GM12878 (cell line): ENCODE measurements around the gene TNRC18. TPM values are rescaled to one million over a fixed set of nuclear protein-coding genes. Genes with fewer than 3 reads are reported as not detected.

Experiments
- ATAC-seq: fragments of 200-7000 bp; cut with Tn5 transposase; 3 replicates; pipeline ENCODE4 v1.9.1; 2020; ENCODE audit warnings: mild to moderate bottlenecking, moderate library complexity
- BruUV-seq: library from RNA; stranded (reverse); fragments of 400-500 nt; replicated peaks from 2 replicates; lab custom pipeline; 2021; lab: Mats Ljungman, UMichigan
- CTCF ChIA-PET: fragments of 300-600 bp; sonication (Branson Sonifier 250); formaldehyde crosslinking; extraction: SDS; loops from one replicate; lab custom pipeline; 2021; ENCODE audit warnings: inconsistent platforms; lab: Yijun Ruan, JAX
- POLR2A ChIA-PET: fragments of 350-600 bp; formaldehyde crosslinking; extraction: SDS; loops from one replicate; lab custom pipeline; 2021; ENCODE audit warnings: inconsistent platforms; lab: Charles Lee
- RAD21 ChIA-PET: fragments of 300-600 bp; sonication (Branson Sonifier 250); formaldehyde crosslinking; loops from one replicate; lab custom pipeline; 2023; ENCODE audit warnings: antibody characterized with exemption; ENCODE audit not compliant: unreplicated experiment; lab: Charles Lee
- SMC1A ChIA-PET: fragments of 300-600 bp; sonication (Branson Sonifier 250); formaldehyde crosslinking; loops from one replicate; lab custom pipeline; 2023; ENCODE audit not compliant: unreplicated experiment, uncharacterized antibody; lab: Charles Lee
- DNase-seq: peaks from one replicate; pipeline ENCODE4 v3.0.0-alpha.2; 2011; ENCODE audit warnings: low read depth, low spot score
- FAIRE-seq: peaks from 3 replicates; lab custom pipeline; 2011; peaks lifted over from hg19 to GRCh38; lab: Jason Lieb, UNC
- H2AFZ ChIP-seq: 2 replicates; pipeline ENCODE4 v1.6.0; 2011; ENCODE audit warnings: low read depth, low read length, control low read depth; ENCODE audit not compliant: control insufficient read depth
- H3K27ac ChIP-seq: 2 replicates; pipeline ENCODE4 v1.5.1; 2011; ENCODE audit warnings: control low read depth; ENCODE audit not compliant: control insufficient read depth, insufficient read depth
- H3K27me3 ChIP-seq, 2 experiments: replicated peaks in 1 of 2; 2 replicates each; pipeline versions ENCODE4 v1.6.0 to v1.6.1; 2011; ENCODE audit warnings: low read length in 1 of 2; ENCODE audit not compliant: control insufficient read depth in 2 of 2, insufficient read depth in 2 of 2
- H3K36me3 ChIP-seq, 2 experiments: 2 replicates each; pipeline ENCODE4 v1.5.1; 2011; ENCODE audit warnings: low read length in 1 of 2; ENCODE audit not compliant: control insufficient read depth in 2 of 2, insufficient read depth in 2 of 2
- H3K4me1 ChIP-seq: 2 replicates; pipeline ENCODE4 v1.6.1; 2011; ENCODE audit warnings: mild to moderate bottlenecking, low read length, moderate library complexity, mixed read lengths; ENCODE audit not compliant: control insufficient read depth, insufficient read depth
- H3K4me2 ChIP-seq: 2 replicates; pipeline ENCODE4 v1.6.0; 2011; ENCODE audit warnings: control low read depth; ENCODE audit not compliant: control insufficient read depth, insufficient read depth
- H3K4me3 ChIP-seq: fragments of 200-600 bp; sonication (generic); 2 replicates; pipeline ENCODE4 v1.5.1; 2016
- H3K79me2 ChIP-seq: 2 replicates; pipeline ENCODE4 v1.6.0; 2011; ENCODE audit warnings: low read length; ENCODE audit not compliant: control insufficient read depth, insufficient read depth
- H3K9ac ChIP-seq: 2 replicates; pipeline ENCODE4 v1.8.0; 2011; ENCODE audit warnings: low read length, control low read depth, mixed read lengths; ENCODE audit not compliant: control insufficient read depth, insufficient read depth
- H3K9me3 ChIP-seq: replicated peaks from 3 replicates; pipeline ENCODE4 v1.5.1; 2011; ENCODE audit warnings: mild to moderate bottlenecking, low read length; ENCODE audit not compliant: control insufficient read depth, insufficient read depth
- H4K20me1 ChIP-seq: 2 replicates; pipeline ENCODE4 v1.6.0; 2011; ENCODE audit not compliant: control insufficient read depth, insufficient read depth
- ATF7 ChIP-seq: fragments of 450-650 bp; IDR thresholded peaks from 2 replicates; pipeline ENCODE4 v1.6.1; 2016; ENCODE audit warnings: low read depth, mild to moderate bottlenecking
- BCL11A ChIP-seq: IDR thresholded peaks from 2 replicates; pipeline ENCODE4 v1.6.1; 2011; ENCODE audit warnings: low read depth, low read length
- BCLAF1 ChIP-seq: fragments of 450-650 bp; IDR thresholded peaks from 2 replicates; pipeline ENCODE4 v1.6.1; 2017; ENCODE audit warnings: antibody characterized with exemption, mild to moderate bottlenecking, moderate library complexity
- BHLHE40 ChIP-seq, 2 experiments: fragments of 450-650 bp in 1 of 2; IDR thresholded peaks; 2 replicates each; pipeline ENCODE4 v1.6.1; 2011 to 2017; ENCODE audit warnings: low read depth in 2 of 2, borderline replicate concordance in 1 of 2, improper control_type of control experiment in 1 of 2, low read length in 1 of 2, mild to moderate bottlenecking in 1 of 2
- EP300 ChIP-seq, 2 experiments: fragments of 150-350 bp in 1 of 2; IDR thresholded peaks; 2 replicates each; pipeline ENCODE4 v1.6.1; 2011 to 2012; ENCODE audit warnings: low read depth in 2 of 2, low read length in 2 of 2, borderline replicate concordance in 1 of 2, improper control_type of control experiment in 1 of 2, inconsistent platforms in 1 of 2; ENCODE audit not compliant: control insufficient read depth in 1 of 2
- FOXK2 ChIP-seq: fragments of 450-650 bp; IDR thresholded peaks from 2 replicates; pipeline ENCODE4 v1.6.1; 2017; ENCODE audit warnings: mild to moderate bottlenecking, moderate library complexity
- HDGF ChIP-seq: fragments of 450-650 bp; IDR thresholded peaks from 2 replicates; pipeline ENCODE4 v1.6.1; 2016; ENCODE audit warnings: antibody characterized with exemption
- NBN ChIP-seq: fragments of 450-650 bp; IDR thresholded peaks from 2 replicates; pipeline ENCODE4 v1.6.1; 2016
- SUPT20H ChIP-seq: IDR thresholded peaks from 2 replicates; pipeline ENCODE4 v1.6.1; 2011; ENCODE audit warnings: low read depth, mild to moderate bottlenecking, low read length, moderate library complexity, borderline replicate concordance; ENCODE audit not compliant: control insufficient read depth
- TAF1 ChIP-seq: IDR thresholded peaks from 2 replicates; pipeline ENCODE4 v1.6.1; 2011; ENCODE audit warnings: mild to moderate bottlenecking, low read depth, low read length, borderline replicate concordance
- TCF3 ChIP-seq: IDR thresholded peaks from 2 replicates; pipeline ENCODE4 v1.6.1; 2012; ENCODE audit warnings: low read depth, mild to moderate bottlenecking, low read length, borderline replicate concordance; ENCODE audit not compliant: insufficient read depth
- ZBTB4 ChIP-seq: fragments of 450-650 bp; formaldehyde crosslinking; IDR thresholded peaks from 2 replicates; pipeline ENCODE4 v1.4.0; 2022; ENCODE audit warnings: mild to moderate bottlenecking, moderate library complexity
- ZNF217 ChIP-seq: fragments of 450-650 bp; IDR thresholded peaks from 2 replicates; pipeline ENCODE4 v1.6.1; 2017; ENCODE audit warnings: antibody characterized with exemption, mild to moderate bottlenecking
- ZNF274 ChIP-seq: IDR thresholded peaks from one replicate; pipeline ENCODE4 v1.8.0; 2011; ENCODE audit not compliant: insufficient read length, insufficient read depth
- ZZZ3 ChIP-seq: IDR thresholded peaks from 2 replicates; pipeline ENCODE4 v1.6.1; 2011; ENCODE audit warnings: low read depth; ENCODE audit not compliant: control insufficient read depth, insufficient read length
- WGBS: methylation state at CpG from one replicate; pipeline ENCODE4 v1.1.6; 2016; ENCODE audit warnings: low lambda C conversion rate; ENCODE audit not compliant: insufficient replicate concordance, insufficient coverage; ENCODE audit errors: missing lambda C conversion rate; 5-methylcytosine and 5-hydroxymethylcytosine counted together
- in situ Hi-C: fragments of 300-500 bp; cut with MboI; formaldehyde crosslinking; loops from 9 replicates; pipeline ENCODE4 v1.14.3; 2018; ENCODE audit warnings: mixed read lengths
- intact Hi-C: fragments of 100-400 bp; cut with micrococcal nuclease; formaldehyde crosslinking; loops from one replicate; pipeline ENCODE4 v1.14.2; 2022; ENCODE audit not compliant: unreplicated experiment
- polyA plus RNA-seq, 11 experiments: library from polyadenylated mRNA; depleted of rRNA in 4 of 11; unstranded in 6 of 11; stranded (reverse) in 5 of 11; fragments of >200 nt; fragmentation: Nextera tagmentation in 4 of 11; fragmentation: Illumina TruSeq in 1 of 11; extraction: Ambion mirVana in 4 of 11; extraction: Trizol in 1 of 11; gene quantifications; 1 replicate in 1 of 11; 2 replicates in 10 of 11; pipeline versions ENCODE4 v1.2.1 to v1.2.3, GENCODE V29; 2011 to 2016; ENCODE audit warnings: inconsistent platforms in 2 of 11, missing spikeins in 2 of 11, low read depth in 1 of 11
- total RNA-seq, 4 experiments: library from RNA; depleted of rRNA in 3 of 4; stranded (reverse); fragments of >200 nt in 3 of 4; fragmentation: Illumina TruSeq in 1 of 4; extraction: Trizol in 1 of 4; gene quantifications; 2 replicates each; pipeline versions ENCODE4 v1.2.1 to v1.2.3, GENCODE V29; 2013 to 2021
- TF ChIP-seq, protein P1 (sequence below): IDR thresholded peaks from 2 replicates; pipeline ENCODE4 v1.6.1; 2012; ENCODE audit warnings: low read depth, low read length, improper control_type of control experiment

TNRC18 gene
- total and polyA plus RNA-seq, 10 of the 15 experiments (the other 5 are each of a cell fraction or from before 2014, with no cell fraction given), result 0.02 to 31.7 (median 5.4) TPM

- Histone ChIP-seq H3K9me3 (no peaks in the 10 kb centered on the region; the same call in 2 of the 3 replicates), H3K4me3 (no peak overlapping the region), H3K4me1 (peaks cover 1% of the 10 kb centered on the region; the same call in 1 of the 2 replicates), H3K9ac (no peak overlapping the region; the same call in 1 of the 2 replicates), H4K20me1 (no peaks in the 10 kb centered on the region), H3K79me2 (no peaks in the 10 kb centered on the region), H3K27me3 (peaks cover 25 to 37% of the 10 kb centered on the region in 2 experiments), H3K4me2 (no peak overlapping the region), H3K27ac (no peak overlapping the region), H3K36me3 (no peaks in the 10 kb centered on the region), H2AFZ (no peak overlapping the region)
- FAIRE-seq (no peak), ATAC-seq (peak; percentile 46), DNase-seq (no peak)
- ChIA-PET SMC1A (interaction anchor here (0.6 to 1.1 kb wide), 2 partner anchors 33 to 75 kb away, joined by 3 to 10 read pairs; no protein-coding TSS in a partner anchor), POLR2A (interaction anchor here (0.7 kb wide), 1 partner anchor 8 kb away, joined by 3 read pairs; no protein-coding TSS in a partner anchor), CTCF (interaction anchor here (1.4 kb wide), 1 partner anchor 189 kb away, joined by 3 read pairs; no protein-coding TSS in a partner anchor), RAD21 (interaction anchor here (1.5 kb wide), 1 partner anchor 190 kb away, joined by 6 read pairs; no protein-coding TSS in a partner anchor)
- intact Hi-C loops (no loop called here), in situ Hi-C loops (no loop called here)
- no TSS peak for BruUV-seq
- WGBS, result 31% methylated on average over 26 of the region's 30 CpGs
- no peak for TF ChIP-seq SUPT20H
- TF ChIP-seq ZNF274, result no peak
- TF ChIP-seq BCLAF1, result no peak
- no peak for TF ChIP-seq TCF3
- TF ChIP-seq, protein P1, sequence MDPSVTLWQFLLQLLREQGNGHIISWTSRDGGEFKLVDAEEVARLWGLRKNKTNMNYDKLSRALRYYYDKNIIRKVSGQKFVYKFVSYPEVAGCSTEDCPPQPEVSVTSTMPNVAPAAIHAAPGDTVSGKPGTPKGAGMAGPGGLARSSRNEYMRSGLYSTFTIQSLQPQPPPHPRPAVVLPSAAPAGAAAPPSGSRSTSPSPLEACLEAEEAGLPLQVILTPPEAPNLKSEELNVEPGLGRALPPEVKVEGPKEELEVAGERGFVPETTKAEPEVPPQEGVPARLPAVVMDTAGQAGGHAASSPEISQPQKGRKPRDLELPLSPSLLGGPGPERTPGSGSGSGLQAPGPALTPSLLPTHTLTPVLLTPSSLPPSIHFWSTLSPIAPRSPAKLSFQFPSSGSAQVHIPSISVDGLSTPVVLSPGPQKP, result no peak
- TF ChIP-seq FOXK2, result no peak
- TF ChIP-seq EP300 (IDR thresholded peaks at IDR 0.05; ENCODE audit: borderline replicate concordance in 1 of 2, control insufficient read depth in 1 of 2, low read depth in 2 of 2, low read length in 2 of 2), result no peak
- TF ChIP-seq ZBTB4, result no peak
- 0 out of 4 replicates have a peak, but pooled peaks of 1 of the 2 experiments have one; percentile 13 for TF ChIP-seq BHLHE40 (IDR thresholded peaks at IDR 0.05; ENCODE audit: borderline replicate concordance in 1 of 2, low read depth in 2 of 2, low read length in 1 of 2)
- TF ChIP-seq BCL11A, result no peak
- TF ChIP-seq ZNF217, result no peak
- TF ChIP-seq HDGF, result 0 out of 2 replicates have a peak, but pooled peaks have one; percentile 43
- no peak for TF ChIP-seq TAF1
- no peak for TF ChIP-seq NBN
- no peak for TF ChIP-seq ZZZ3
- no peak for TF ChIP-seq ATF7
Observed at GRCh38 chr7:5429857-5430611, 6.4 kb upstream of the TNRC18 start.
